ENCODE data around the gene SNAPC4.

Gene SNAPC4

DNA sequence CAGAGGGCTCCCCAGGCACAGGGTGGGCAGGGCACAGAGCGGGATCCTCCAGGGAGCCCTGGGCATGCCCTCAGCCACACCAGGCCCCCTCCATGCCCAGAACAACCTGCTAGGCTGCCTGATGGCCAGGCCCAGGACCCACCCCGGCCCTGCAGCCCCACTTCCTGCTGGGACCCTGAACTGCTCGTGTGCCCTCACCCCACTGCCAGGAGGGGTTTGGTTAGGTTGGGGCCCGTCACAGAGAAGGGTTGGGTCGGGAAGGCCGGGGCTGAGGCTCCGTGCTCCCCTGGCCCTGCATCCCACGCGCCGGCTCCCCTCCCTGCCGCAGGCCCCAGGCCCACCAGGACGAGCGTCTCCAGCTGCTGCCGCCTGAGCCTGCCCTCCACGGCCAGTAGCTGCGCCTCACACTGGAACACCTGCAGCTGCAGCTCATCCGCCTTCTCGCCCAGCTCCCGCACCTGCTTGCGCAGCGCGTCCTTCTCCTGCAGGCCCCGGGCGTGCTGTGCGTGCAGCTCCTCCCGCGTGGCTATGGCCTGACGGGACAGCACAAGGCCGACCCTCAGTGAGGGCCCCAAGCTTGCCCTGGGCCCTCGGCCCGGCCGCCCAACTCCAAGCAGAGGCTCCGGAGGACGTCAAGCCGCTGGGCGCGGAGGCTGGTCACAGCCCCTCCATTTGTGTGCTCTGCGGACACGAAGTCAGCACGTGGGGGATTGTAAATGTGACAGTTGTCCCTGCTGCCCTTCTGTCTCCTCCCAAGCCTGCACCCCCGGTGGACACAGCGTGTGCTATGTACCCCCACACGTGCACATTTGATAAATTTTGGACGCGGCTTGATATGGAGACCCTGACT lies 32.4 kb downstream of the SNAPC4 start:
- peaks cover 10% of the 10 kb centered on the region for H3K4me1 ChIP-seq
- H3K4me3 ChIP-seq (ENCODE audit: low read depth, low read length): no peak overlapping the region
- H3K9ac ChIP-seq: no peak overlapping the region
- H3K27me3 ChIP-seq (ENCODE audit: control insufficient read depth, insufficient read depth, low read length): no peaks in the 10 kb centered on the region
- no peak overlapping the region for H3K4me2 ChIP-seq (ENCODE audit: low read length)
- no peaks in the 10 kb centered on the region for H3K36me3 ChIP-seq (ENCODE audit: control insufficient read depth, insufficient read depth, low read length)
- H3K27ac ChIP-seq: no peak overlapping the region
- no peaks in the 10 kb centered on the region for H3K79me2 ChIP-seq
- TF ChIP-seq, protein P1, sequence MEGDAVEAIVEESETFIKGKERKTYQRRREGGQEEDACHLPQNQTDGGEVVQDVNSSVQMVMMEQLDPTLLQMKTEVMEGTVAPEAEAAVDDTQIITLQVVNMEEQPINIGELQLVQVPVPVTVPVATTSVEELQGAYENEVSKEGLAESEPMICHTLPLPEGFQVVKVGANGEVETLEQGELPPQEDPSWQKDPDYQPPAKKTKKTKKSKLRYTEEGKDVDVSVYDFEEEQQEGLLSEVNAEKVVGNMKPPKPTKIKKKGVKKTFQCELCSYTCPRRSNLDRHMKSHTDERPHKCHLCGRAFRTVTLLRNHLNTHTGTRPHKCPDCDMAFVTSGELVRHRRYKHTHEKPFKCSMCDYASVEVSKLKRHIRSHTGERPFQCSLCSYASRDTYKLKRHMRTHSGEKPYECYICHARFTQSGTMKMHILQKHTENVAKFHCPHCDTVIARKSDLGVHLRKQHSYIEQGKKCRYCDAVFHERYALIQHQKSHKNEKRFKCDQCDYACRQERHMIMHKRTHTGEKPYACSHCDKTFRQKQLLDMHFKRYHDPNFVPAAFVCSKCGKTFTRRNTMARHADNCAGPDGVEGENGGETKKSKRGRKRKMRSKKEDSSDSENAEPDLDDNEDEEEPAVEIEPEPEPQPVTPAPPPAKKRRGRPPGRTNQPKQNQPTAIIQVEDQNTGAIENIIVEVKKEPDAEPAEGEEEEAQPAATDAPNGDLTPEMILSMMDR (IDR thresholded peaks at IDR 0.05): no peak
- no peaks in the 10 kb centered on the region for H3K9me3 ChIP-seq (ENCODE audit: control insufficient read depth, low read length)
- no peak overlapping the region for H2AFZ ChIP-seq

DNA sequence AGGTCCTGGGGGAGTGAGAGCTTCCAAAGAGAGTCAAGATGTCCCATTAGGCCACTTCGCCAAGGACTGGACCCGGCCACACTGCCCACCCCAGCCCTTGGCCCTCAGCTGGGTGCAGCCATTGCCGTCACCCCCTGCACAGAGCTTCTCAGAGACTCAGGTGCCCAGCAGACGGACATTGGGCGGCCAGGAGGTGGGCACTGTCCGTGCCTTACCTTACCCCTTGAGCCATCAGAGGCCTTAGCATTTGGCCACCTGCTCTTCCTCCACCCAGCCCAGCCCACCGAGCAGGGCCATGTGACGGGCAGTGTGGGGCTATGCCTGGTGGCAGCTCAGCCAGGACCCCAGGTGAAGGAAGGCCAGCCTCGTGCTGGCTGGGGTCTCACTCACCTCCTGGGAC lies 33.1 kb downstream of the SNAPC4 start:
- TF ChIP-seq, protein P1 (IDR thresholded peaks at IDR 0.05): no peak
- H3K36me3 ChIP-seq (ENCODE audit: control insufficient read depth, insufficient read depth, low read length): no peaks in the 10 kb centered on the region
- H3K4me2 ChIP-seq (ENCODE audit: low read length): no peak overlapping the region
- no peak overlapping the region for H3K27ac ChIP-seq
- H3K79me2 ChIP-seq: no peaks in the 10 kb centered on the region
- no peak overlapping the region for H2AFZ ChIP-seq
- peaks cover 8% of the 10 kb centered on the region for H3K4me1 ChIP-seq
- H3K9me3 ChIP-seq (ENCODE audit: control insufficient read depth, low read length): no peaks in the 10 kb centered on the region
- no peaks in the 10 kb centered on the region for H3K27me3 ChIP-seq (ENCODE audit: control insufficient read depth, insufficient read depth, low read length)
- H3K9ac ChIP-seq: no peak overlapping the region
- no peak overlapping the region for H3K4me3 ChIP-seq (ENCODE audit: low read depth, low read length)

DNA sequence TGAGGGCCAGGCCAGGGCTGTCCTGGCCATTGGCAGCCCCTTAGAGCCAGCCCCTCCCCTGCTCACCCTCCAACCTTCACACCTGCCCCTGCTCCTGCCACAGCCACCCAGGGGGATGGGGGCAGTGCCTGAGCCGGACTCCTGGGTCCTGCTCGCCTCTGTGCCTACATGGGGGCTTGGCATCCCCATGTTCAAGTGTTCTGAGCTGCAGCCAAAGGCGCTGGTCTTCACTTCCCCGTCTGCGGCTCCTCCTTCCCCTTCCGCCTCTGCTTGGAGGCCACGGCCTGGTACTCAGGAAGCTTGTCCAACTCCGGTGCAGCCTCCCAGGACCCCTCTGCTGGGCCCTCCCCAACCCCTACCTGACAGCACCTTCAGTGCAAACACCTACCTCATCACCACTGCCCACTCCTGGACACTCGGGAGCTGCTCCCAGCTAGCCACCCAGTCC lies 34.2 kb downstream of the SNAPC4 start:
- Histone ChIP-seq H3K36me3 (ENCODE audit: control insufficient read depth, insufficient read depth, low read length) (no peaks in the 10 kb centered on the region), H2AFZ (no peak overlapping the region), H3K27me3 (ENCODE audit: control insufficient read depth, insufficient read depth, low read length) (no peaks in the 10 kb centered on the region), H3K4me2 (ENCODE audit: low read length) (no peak overlapping the region), H3K9ac (no peak overlapping the region), H3K9me3 (ENCODE audit: control insufficient read depth, low read length) (no peaks in the 10 kb centered on the region), H3K4me1 (peaks cover 6% of the 10 kb centered on the region), H3K4me3 (ENCODE audit: low read depth, low read length) (no peak overlapping the region), H3K27ac (no peak overlapping the region), H3K79me2 (no peaks in the 10 kb centered on the region)
- TF ChIP-seq, protein P1 (IDR thresholded peaks at IDR 0.05): no peak

DNA sequence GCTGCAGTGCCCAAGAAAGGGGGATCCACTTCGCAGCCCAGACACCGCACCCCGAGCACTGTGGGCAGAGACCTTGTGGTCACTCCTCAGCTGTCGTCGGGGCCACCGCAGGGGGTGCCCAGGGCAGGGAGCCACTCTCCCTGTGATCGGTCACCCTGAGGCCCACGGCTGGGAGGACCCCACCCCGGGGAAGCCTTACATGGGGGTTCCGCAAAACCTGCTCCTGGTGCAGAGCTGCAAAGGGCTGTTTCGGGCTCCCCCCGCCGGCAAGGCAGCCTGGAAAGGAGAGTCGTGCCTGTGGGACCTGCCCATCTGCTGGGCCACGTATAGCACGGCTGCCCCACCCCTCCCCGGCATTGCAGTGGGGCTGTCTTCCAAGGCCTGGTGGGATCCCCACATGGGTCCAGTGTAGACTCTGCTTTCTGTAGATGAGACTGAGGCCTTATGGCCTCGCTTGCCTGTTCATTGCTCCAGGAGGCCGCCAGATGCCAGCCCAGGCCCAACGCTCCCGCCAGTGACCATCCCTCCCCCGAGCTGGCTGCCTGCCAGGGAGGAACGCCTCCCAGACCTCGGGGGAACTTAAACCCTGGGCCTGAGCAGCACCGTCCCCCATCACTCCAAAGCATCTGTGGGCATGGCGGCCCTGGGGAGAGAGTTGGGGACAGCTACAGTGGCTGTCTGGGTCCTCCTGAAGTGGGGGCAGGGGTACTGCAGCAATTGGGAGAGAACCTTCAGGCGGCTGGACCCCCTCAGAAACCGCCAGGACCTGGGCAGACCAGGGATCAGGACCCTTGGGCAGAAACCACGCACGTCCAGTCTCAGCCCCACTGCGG lies 34.8 kb downstream of the SNAPC4 start:
- H3K36me3 ChIP-seq (ENCODE audit: control insufficient read depth, insufficient read depth, low read length): no peaks in the 10 kb centered on the region
- no peak overlapping the region for H3K27ac ChIP-seq
- H3K79me2 ChIP-seq: no peaks in the 10 kb centered on the region
- TF ChIP-seq, protein P1 (IDR thresholded peaks at IDR 0.05): no peak
- no peak overlapping the region for H3K9ac ChIP-seq
- H3K4me2 ChIP-seq (ENCODE audit: low read length): no peak overlapping the region
- peaks cover 3% of the 10 kb centered on the region for H3K4me1 ChIP-seq
- no peaks in the 10 kb centered on the region for H3K9me3 ChIP-seq (ENCODE audit: control insufficient read depth, low read length)
- H2AFZ ChIP-seq: no peak overlapping the region
- no peaks in the 10 kb centered on the region for H3K27me3 ChIP-seq (ENCODE audit: control insufficient read depth, insufficient read depth, low read length)
- H3K4me3 ChIP-seq (ENCODE audit: low read depth, low read length): no peak overlapping the region
